HepG2 (cell line): ENCODE measurements around the gene MTF2. TPM values are rescaled to one million over a fixed set of nuclear protein-coding genes. Genes with fewer than 3 reads are reported as not detected.

ENCODE experiments used
- CSRNP2 ChIP-seq: sonication (generic); formaldehyde crosslinking; conservative IDR thresholded peaks from 2 replicates; pipeline ENCODE4 v1.8.0; 2022; ENCODE audit warnings: low read depth, missing genetic modification reagents
- DR1 ChIP-seq: sonication (generic); formaldehyde crosslinking; IDR thresholded peaks from 2 replicates; pipeline ENCODE4 v1.8.0; 2021; ENCODE audit warnings: mild to moderate bottlenecking, missing genetic modification reagents, inconsistent platforms
- EP300 ChIP-seq, 3 experiments: sonication (generic) in 1 of 3; formaldehyde crosslinking in 1 of 3; IDR thresholded peaks; 2 replicates each; pipeline versions ENCODE4 v1.5.1 to v1.6.1; 2011 to 2020; ENCODE audit warnings: low read depth in 2 of 3, low read length in 2 of 3, borderline replicate concordance in 1 of 3, improper control_type of control experiment in 1 of 3, mild to moderate bottlenecking in 1 of 3, missing genetic modification reagents in 1 of 3, moderate library complexity in 1 of 3
- HOXA9 ChIP-seq: sonication (generic); formaldehyde crosslinking; IDR thresholded peaks from 2 replicates; pipeline ENCODE4 v1.8.1; 2022; ENCODE audit warnings: missing genetic modification reagents, mild to moderate bottlenecking, moderate library complexity, borderline replicate concordance
- KDM5A ChIP-seq: fragments of 200-600 bp; sonication (generic); IDR thresholded peaks from 2 replicates; pipeline ENCODE4 v1.7.0; 2018; ENCODE audit warnings: antibody characterized with exemption, mild to moderate bottlenecking, low read length, borderline replicate concordance
- KDM6A ChIP-seq: IDR thresholded peaks from 2 replicates; pipeline ENCODE4 v1.6.1; 2016; ENCODE audit warnings: low read depth
- MTA3 ChIP-seq: sonication (generic); formaldehyde crosslinking; IDR thresholded peaks from 2 replicates; pipeline ENCODE4 v1.4.0; 2020; ENCODE audit warnings: missing genetic modification reagents
- MTF2 ChIP-seq: sonication (generic); formaldehyde crosslinking; IDR thresholded peaks from 2 replicates; pipeline ENCODE4 v1.5.0; 2020; ENCODE audit warnings: missing genetic modification reagents, borderline replicate concordance
- POLR2AphosphoS2 ChIP-seq: IDR thresholded peaks from 2 replicates; pipeline ENCODE4 v1.6.1; 2011; ENCODE audit warnings: low read depth, low read length, improper control_type of control experiment
- SAP130 ChIP-seq: IDR thresholded peaks from 2 replicates; pipeline ENCODE4 v1.6.1; 2016; ENCODE audit warnings: low read depth
- SMC3 ChIP-seq: IDR thresholded peaks from 2 replicates; pipeline ENCODE4 v1.6.1; 2011; ENCODE audit warnings: low read length, improper control_type of control experiment
- TRIM24 ChIP-seq: sonication (generic); formaldehyde crosslinking; IDR thresholded peaks from 2 replicates; pipeline ENCODE4 v1.8.0; 2022; ENCODE audit warnings: mild to moderate bottlenecking, missing genetic modification reagents
- ZBTB43 ChIP-seq: sonication (generic); formaldehyde crosslinking; conservative IDR thresholded peaks from 2 replicates; pipeline ENCODE4 v1.4.0; 2020; ENCODE audit warnings: missing genetic modification reagents
- ZEB1 ChIP-seq: IDR thresholded peaks from 2 replicates; pipeline ENCODE4 v1.6.1; 2012; ENCODE audit warnings: mild to moderate bottlenecking, low read depth, inconsistent platforms; ENCODE audit not compliant: insufficient replicate concordance
- ZFY ChIP-seq: sonication (generic); formaldehyde crosslinking; IDR thresholded peaks from 2 replicates; pipeline ENCODE4 v1.4.0; 2020; ENCODE audit warnings: missing genetic modification reagents
- ZNF207 ChIP-seq: fragments of 450-650 bp; IDR thresholded peaks from 2 replicates; pipeline ENCODE4 v1.6.1; 2016; ENCODE audit warnings: antibody characterized with exemption, borderline replicate concordance
- ZNF24 ChIP-seq: fragments of 450-650 bp; IDR thresholded peaks from 2 replicates; pipeline ENCODE4 v1.6.1; 2017; ENCODE audit warnings: antibody characterized with exemption, mild to moderate bottlenecking
- ZNF276 ChIP-seq: sonication (generic); formaldehyde crosslinking; IDR thresholded peaks from 2 replicates; pipeline ENCODE4 v1.4.0; 2020; ENCODE audit warnings: mild to moderate bottlenecking, low read depth, missing genetic modification reagents
- ZNF33B ChIP-seq: sonication (generic); formaldehyde crosslinking; IDR thresholded peaks from 2 replicates; pipeline ENCODE4 v1.5.1; 2020; ENCODE audit warnings: mild to moderate bottlenecking, missing genetic modification reagents
- ZNF512B ChIP-seq: sonication (generic); formaldehyde crosslinking; IDR thresholded peaks from 2 replicates; pipeline ENCODE4 v1.5.1; 2020; ENCODE audit warnings: missing genetic modification reagents, mild to moderate bottlenecking, borderline replicate concordance
- ZNF569 ChIP-seq: sonication (generic); formaldehyde crosslinking; IDR thresholded peaks from 2 replicates; pipeline ENCODE4 v1.5.0; 2020; ENCODE audit warnings: mild to moderate bottlenecking, missing genetic modification reagents, moderate library complexity, borderline replicate concordance
- polyA plus RNA-seq, 8 experiments: library from polyadenylated mRNA; depleted of rRNA in 3 of 8; stranded (reverse) in 7 of 8; unstranded in 1 of 8; fragments of >200 nt; fragmentation: Illumina TruSeq in 4 of 8; extraction: Trizol in 4 of 8; gene quantifications; 2 replicates each; pipeline versions ENCODE4 v1.2.1 to v1.2.3, GENCODE V29; 2011 to 2016; ENCODE audit warnings: low read depth in 4 of 8, missing spikeins in 1 of 8, mixed read lengths in 1 of 8; ENCODE audit not compliant: insufficient read depth in 1 of 8
- total RNA-seq, 5 experiments: library from RNA; depleted of rRNA; stranded (reverse); fragments of >200 nt; fragmentation: Illumina TruSeq; extraction: Trizol; gene quantifications; 2 replicates each; pipeline ENCODE4 v1.2.3, GENCODE V29; 2016; ENCODE audit warnings: low read depth in 1 of 5

The MTF2 gene
- total and polyA plus RNA-seq, 2 of the 13 experiments (the other 11 are each of a cell fraction or from before 2014, with no cell fraction given): 48.7 to 53.9 TPM

GRCh38 chr1:93042187-93043056 lies 36.7 kb upstream of the MTF2 start (continued):
- 0 out of 2 replicates have a peak, but pooled peaks have one; percentile 29 for TF ChIP-seq ZBTB43
- no peak for TF ChIP-seq ZEB1
- no peak for TF ChIP-seq KDM5A
- no peak for TF ChIP-seq DR1
- peak; percentile 38; the same call in 1 of the 2 replicates for TF ChIP-seq SAP130 (CRISPR knock-in tag)
- TF ChIP-seq ZNF512B (CRISPR knock-in tag): 0 out of 2 replicates have a peak, but pooled peaks have one; percentile 25
- no peak for TF ChIP-seq HOXA9 (CRISPR knock-in tag)
- no peak for TF ChIP-seq MTF2 (CRISPR knock-in tag)
- no peak for TF ChIP-seq ZNF569 (CRISPR knock-in tag)
- TF ChIP-seq TRIM24 (CRISPR knock-in tag): no peak
- TF ChIP-seq ZFY (CRISPR knock-in tag): no peak
- no peak for TF ChIP-seq ZNF276 (CRISPR knock-in tag)
- no peak for TF ChIP-seq ZNF33B (CRISPR knock-in tag)
- no peak for TF ChIP-seq MTA3 (CRISPR knock-in tag)
- 0 out of 2 replicates have a peak, but pooled peaks have one; percentile 28 for TF ChIP-seq KDM6A (CRISPR knock-in tag)
- 0 out of 2 replicates have a peak, but pooled peaks have one; percentile 5 for TF ChIP-seq SMC3
- no peak for TF ChIP-seq ZNF207
- no peak for TF ChIP-seq EP300 (IDR thresholded peaks at IDR 0.05; ENCODE audit: low read depth in 2 of 2, low read length in 2 of 2)
- no peak for TF ChIP-seq EP300 (CRISPR knock-in tag; IDR thresholded peaks at IDR 0.05; ENCODE audit: borderline replicate concordance)
- TF ChIP-seq ZNF24: 0 out of 2 replicates have a peak, but pooled peaks have one; percentile 10
- no peak for TF ChIP-seq POLR2AphosphoS2
- no peak for TF ChIP-seq CSRNP2 (CRISPR knock-in tag)
